ENCODE results near the gene PPP1R2C.

DNA sequence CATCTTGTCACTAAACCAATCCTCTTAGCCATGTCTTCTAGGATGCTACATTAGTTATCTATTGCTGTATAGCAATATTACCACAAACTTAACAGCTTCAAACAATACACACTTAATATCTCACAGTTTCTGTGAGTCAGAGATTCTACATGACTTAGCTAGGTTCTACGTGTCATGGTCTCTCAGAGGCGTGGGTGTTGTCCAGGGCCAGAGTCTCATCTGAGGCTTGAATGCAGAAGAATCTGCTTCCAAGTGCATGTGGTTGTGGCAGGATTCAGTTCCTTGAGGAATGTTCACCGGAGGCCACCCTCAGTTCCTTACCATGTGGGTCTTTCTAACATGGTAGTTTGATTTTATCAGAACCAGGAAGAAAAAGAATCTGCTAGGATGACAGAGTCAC, 26.4 kb downstream of the PPP1R2C start:
- TF ChIP-seq, protein P1, sequence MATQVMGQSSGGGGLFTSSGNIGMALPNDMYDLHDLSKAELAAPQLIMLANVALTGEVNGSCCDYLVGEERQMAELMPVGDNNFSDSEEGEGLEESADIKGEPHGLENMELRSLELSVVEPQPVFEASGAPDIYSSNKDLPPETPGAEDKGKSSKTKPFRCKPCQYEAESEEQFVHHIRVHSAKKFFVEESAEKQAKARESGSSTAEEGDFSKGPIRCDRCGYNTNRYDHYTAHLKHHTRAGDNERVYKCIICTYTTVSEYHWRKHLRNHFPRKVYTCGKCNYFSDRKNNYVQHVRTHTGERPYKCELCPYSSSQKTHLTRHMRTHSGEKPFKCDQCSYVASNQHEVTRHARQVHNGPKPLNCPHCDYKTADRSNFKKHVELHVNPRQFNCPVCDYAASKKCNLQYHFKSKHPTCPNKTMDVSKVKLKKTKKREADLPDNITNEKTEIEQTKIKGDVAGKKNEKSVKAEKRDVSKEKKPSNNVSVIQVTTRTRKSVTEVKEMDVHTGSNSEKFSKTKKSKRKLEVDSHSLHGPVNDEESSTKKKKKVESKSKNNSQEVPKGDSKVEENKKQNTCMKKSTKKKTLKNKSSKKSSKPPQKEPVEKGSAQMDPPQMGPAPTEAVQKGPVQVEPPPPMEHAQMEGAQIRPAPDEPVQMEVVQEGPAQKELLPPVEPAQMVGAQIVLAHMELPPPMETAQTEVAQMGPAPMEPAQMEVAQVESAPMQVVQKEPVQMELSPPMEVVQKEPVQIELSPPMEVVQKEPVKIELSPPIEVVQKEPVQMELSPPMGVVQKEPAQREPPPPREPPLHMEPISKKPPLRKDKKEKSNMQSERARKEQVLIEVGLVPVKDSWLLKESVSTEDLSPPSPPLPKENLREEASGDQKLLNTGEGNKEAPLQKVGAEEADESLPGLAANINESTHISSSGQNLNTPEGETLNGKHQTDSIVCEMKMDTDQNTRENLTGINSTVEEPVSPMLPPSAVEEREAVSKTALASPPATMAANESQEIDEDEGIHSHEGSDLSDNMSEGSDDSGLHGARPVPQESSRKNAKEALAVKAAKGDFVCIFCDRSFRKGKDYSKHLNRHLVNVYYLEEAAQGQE (IDR thresholded peaks at IDR 0.05; ENCODE audit: borderline replicate concordance): no peak
- no peak for TF ChIP-seq RAD21 (conservative IDR thresholded peaks at IDR 0.05)
- TF ChIP-seq, protein P2, sequence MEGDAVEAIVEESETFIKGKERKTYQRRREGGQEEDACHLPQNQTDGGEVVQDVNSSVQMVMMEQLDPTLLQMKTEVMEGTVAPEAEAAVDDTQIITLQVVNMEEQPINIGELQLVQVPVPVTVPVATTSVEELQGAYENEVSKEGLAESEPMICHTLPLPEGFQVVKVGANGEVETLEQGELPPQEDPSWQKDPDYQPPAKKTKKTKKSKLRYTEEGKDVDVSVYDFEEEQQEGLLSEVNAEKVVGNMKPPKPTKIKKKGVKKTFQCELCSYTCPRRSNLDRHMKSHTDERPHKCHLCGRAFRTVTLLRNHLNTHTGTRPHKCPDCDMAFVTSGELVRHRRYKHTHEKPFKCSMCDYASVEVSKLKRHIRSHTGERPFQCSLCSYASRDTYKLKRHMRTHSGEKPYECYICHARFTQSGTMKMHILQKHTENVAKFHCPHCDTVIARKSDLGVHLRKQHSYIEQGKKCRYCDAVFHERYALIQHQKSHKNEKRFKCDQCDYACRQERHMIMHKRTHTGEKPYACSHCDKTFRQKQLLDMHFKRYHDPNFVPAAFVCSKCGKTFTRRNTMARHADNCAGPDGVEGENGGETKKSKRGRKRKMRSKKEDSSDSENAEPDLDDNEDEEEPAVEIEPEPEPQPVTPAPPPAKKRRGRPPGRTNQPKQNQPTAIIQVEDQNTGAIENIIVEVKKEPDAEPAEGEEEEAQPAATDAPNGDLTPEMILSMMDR (IDR thresholded peaks at IDR 0.05; ENCODE audit: poor library complexity, severe bottlenecking): no peak
- no peak for TF ChIP-seq POLR2AphosphoS5 (IDR thresholded peaks at IDR 0.05)
- TF ChIP-seq TAF1 (IDR thresholded peaks at IDR 0.05; ENCODE audit: low read depth): no peak
- TF ChIP-seq EZH2 (IDR thresholded peaks at IDR 0.05; ENCODE audit: borderline replicate concordance, insufficient read depth, low read length, poor library complexity, severe bottlenecking): no peak
- TF ChIP-seq SMC3 (conservative IDR thresholded peaks at IDR 0.05; ENCODE audit: poor library complexity): no peak
- TF ChIP-seq EP300 (conservative IDR thresholded peaks at IDR 0.05; ENCODE audit: poor library complexity, severe bottlenecking): no peak
- TF ChIP-seq MXI1 (conservative IDR thresholded peaks at IDR 0.05; ENCODE audit: poor library complexity, severe bottlenecking): no peak
